SK-N-SH (cell line): Measurements from ENCODE around the gene LSM10.

Experiments used
- CTCF ChIP-seq: fragments of 200-600 bp; sonication (generic); IDR thresholded peaks from 2 replicates; pipeline ENCODE4 v1.6.1; 2017; ENCODE audit warnings: antibody characterized with exemption, mild to moderate bottlenecking, moderate library complexity
- FOXJ3 ChIP-seq: sonication (generic); formaldehyde crosslinking; IDR thresholded peaks from 2 replicates; pipeline ENCODE4 v1.5.1; 2020; ENCODE audit warnings: mild to moderate bottlenecking, missing genetic modification reagents
- FOXM1 ChIP-seq: IDR thresholded peaks from 2 replicates; pipeline ENCODE4 v1.4.0; 2012; ENCODE audit warnings: low read depth, mild to moderate bottlenecking
- GABPA ChIP-seq: IDR thresholded peaks from 2 replicates; pipeline ENCODE4 v1.4.0; 2012; ENCODE audit warnings: low read depth, mild to moderate bottlenecking
- MXI1 ChIP-seq: IDR thresholded peaks from 2 replicates; pipeline ENCODE4 v1.6.1; 2012; ENCODE audit warnings: mild to moderate bottlenecking, low read depth, low read length, improper control_type of control experiment
- NFIC ChIP-seq: IDR thresholded peaks from 2 replicates; pipeline ENCODE4 v1.4.0; 2012; ENCODE audit warnings: borderline replicate concordance
- POLR2AphosphoS5 ChIP-seq: IDR thresholded peaks from 2 replicates; pipeline ENCODE4 v1.6.1; 2012; ENCODE audit warnings: low read depth, low read length
- REST ChIP-seq: IDR thresholded peaks from 2 replicates; pipeline ENCODE4 v1.6.1; 2012; ENCODE audit warnings: mild to moderate bottlenecking, low read depth, low read length, moderate library complexity
- RFX5 ChIP-seq: IDR thresholded peaks from 2 replicates; pipeline ENCODE4 v1.6.1; 2012; ENCODE audit warnings: mild to moderate bottlenecking, improper control_type of control experiment, low read length
- RXRA ChIP-seq: IDR thresholded peaks from 2 replicates; pipeline ENCODE4 v1.4.0; 2012; ENCODE audit warnings: low read depth, mild to moderate bottlenecking, borderline replicate concordance
- TCF12 ChIP-seq: IDR thresholded peaks from 2 replicates; pipeline ENCODE4 v1.4.0; 2012
- TEAD4 ChIP-seq: IDR thresholded peaks from 2 replicates; pipeline ENCODE4 v1.4.0; 2012; ENCODE audit warnings: mild to moderate bottlenecking, borderline replicate concordance; ENCODE audit not compliant: insufficient read depth
- YY1 ChIP-seq: IDR thresholded peaks from 2 replicates; pipeline ENCODE4 v1.4.0; 2012; ENCODE audit warnings: low read depth, mild to moderate bottlenecking

GRCh38 chr1:36350659-36351226 lies 47.0 kb downstream of the LSM10 start:
- no peak for TF ChIP-seq RFX5
- TF ChIP-seq CTCF = no peak
- TF ChIP-seq NFIC = peak; percentile 91
- peak; percentile 76; the same call in 1 of the 2 replicates for TF ChIP-seq TCF12
- TF ChIP-seq TEAD4 = peak; percentile 68
- no peak for TF ChIP-seq POLR2AphosphoS5
- TF ChIP-seq MXI1 = no peak
- TF ChIP-seq FOXJ3 (CRISPR knock-in tag) = no peak
- peak; percentile 83; the same call in 1 of the 2 replicates for TF ChIP-seq RXRA
- no peak for TF ChIP-seq REST
- TF ChIP-seq GABPA = peak; percentile 29
- no peak for TF ChIP-seq YY1
- no peak for TF ChIP-seq FOXM1
